Superior temporal gyrus (tissue), 1 donor: ENCODE measurements around the gene TSNAXIP1.

Experiments
- DNase-seq: peaks from one replicate; pipeline ENCODE4 v3.0.0-alpha.2; 2016; ENCODE audit errors: extremely low spot score

The TSNAXIP1 gene

DNA sequence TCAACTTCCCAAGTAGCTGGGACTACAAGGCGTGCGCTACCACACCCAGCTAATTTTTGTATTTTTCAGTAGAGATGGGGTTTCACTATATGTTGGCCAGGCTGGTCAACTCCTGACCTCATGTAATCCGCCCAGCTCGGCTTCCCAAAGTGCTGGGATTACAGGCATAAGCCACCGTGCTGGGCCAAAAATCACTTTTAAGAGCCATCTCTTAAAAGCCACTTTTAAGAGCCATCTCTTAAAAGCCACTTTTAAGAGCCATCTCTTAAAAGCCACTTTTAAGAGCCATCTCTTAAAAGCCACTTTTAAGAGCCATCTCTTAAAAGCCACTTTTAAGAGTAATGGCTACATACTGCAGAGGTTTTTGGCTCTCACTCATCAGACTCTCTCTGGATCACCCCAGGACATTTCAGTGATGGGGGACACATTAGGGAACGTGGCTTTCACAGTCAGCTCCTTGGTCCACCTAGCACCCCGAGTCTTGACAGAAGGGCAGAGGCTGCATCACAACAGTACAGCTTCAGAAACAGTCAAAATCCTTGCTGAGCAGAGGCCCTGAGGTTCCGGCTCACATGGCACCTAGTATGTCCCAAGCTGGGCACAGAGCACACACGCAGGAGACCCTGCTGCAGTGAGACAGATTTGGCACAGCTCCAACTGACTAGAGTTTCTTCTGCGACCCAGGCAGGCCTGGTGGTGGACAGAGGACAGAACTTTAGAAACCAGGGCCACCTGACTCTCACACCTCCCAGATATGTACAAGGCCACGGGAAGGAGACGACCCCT is 23.9 kb upstream of the TSNAXIP1 start:
- DNase-seq = no peak

DNA sequence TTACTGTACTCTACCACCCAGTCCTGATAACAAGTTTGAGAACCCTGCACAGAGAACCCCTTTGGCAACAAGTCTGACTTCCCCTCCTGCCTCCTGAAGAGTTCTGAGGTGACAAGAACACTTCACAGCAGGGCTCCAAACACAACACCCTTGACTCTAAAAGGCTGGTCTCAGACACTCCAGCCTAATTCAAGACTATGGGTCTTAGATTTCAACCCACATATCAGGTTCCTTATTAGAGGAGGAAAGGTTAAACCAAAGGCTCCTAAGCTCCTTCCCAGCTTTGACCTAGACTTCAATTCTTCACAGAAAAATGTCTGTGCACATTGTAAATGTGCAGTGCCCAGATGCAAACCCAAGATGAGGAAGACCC is 23.4 kb upstream of the TSNAXIP1 start:
- DNase-seq = no peak

DNA sequence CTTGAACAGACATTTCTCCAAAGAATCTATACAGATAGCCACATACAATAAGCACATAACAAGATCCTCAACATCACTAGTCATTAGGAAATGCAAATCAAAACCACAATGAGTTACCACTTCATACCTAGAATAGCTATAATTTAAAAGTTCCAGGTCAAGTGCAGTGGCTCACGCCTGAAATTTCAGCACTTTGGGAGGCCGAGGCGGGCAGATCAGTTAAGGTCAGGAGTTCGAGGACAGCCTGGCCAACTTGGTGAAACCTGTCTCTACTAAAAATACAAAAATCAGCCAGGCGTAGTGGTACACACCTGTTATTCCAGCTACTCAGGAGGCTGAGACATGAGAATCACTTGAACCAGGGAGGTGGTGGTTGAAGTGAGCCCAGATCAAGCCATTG is 20.2 kb upstream of the TSNAXIP1 start:
- DNase-seq = no peak

DNA sequence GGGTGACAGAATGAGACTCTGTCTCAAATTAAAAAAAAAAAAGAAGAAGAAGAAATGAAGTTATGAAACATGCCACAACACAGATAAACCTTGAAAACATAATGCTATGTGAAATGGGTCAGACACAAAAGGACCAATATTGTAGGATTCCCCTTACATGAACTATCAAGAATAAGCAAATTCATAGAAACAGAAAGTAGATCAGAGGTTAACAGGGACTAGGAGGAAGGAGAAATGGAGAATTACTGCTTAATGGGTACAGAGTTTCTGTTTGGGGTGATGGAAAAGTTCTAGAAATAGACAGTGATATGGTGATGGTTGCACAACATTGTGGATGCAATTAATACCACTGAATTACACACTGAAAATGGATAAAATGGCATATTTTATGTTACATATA is 16.6 kb upstream of the TSNAXIP1 start:
- no peak for DNase-seq

GRCh38 chr16:67796099-67796718 is 10.5 kb upstream of the TSNAXIP1 start:
- no peak for DNase-seq

GRCh38 chr16:67800338-67800926 is 6.3 kb upstream of the TSNAXIP1 start:
- no peak for DNase-seq

DNA sequence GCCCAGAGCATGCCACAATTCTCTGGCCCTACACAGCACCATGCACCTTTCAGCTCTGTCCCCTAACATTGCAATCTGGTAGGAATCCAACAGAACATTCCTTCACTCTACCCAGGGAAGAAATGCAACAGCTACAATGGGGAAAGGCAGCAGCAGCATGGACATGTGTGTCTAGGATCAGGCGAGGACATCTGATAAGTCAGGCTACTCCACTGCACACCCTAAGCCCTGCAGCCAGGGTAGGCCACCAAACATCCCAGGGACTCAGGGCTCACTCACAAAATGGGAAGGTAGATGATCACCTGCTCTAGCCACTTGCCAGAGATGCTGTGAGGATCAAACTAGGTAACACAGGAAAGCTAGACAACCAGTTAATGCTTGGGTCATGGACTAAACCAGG is 5.4 kb upstream of the TSNAXIP1 start:
- DNase-seq = no peak

DNA sequence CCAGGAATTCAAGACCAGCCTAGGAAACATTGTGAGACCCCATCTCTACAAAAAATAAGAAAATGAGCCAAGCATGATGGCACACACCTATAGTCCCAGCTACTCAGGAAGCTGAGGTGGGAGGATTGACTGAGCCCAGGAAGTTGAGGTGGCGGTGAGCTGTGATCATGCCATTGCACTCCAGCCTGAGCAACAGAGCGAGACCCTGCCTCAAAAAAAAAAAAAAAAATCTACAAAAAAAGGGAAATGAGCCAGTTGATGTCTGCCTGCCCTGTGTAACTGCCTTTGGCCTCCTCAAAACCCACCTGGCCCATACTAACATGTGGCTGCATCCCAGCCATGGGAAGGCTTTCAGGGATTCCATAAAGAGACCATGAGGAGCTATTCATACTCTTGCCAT is 4.8 kb upstream of the TSNAXIP1 start:
- no peak for DNase-seq

- no peak for DNase-seq
Observed at GRCh38 chr16:67803894-67804293, 2.8 kb upstream of the TSNAXIP1 start.

- DNase-seq = no peak
Observed at GRCh38 chr16:67804853-67805542, 1.7 kb upstream of the TSNAXIP1 start.

DNA sequence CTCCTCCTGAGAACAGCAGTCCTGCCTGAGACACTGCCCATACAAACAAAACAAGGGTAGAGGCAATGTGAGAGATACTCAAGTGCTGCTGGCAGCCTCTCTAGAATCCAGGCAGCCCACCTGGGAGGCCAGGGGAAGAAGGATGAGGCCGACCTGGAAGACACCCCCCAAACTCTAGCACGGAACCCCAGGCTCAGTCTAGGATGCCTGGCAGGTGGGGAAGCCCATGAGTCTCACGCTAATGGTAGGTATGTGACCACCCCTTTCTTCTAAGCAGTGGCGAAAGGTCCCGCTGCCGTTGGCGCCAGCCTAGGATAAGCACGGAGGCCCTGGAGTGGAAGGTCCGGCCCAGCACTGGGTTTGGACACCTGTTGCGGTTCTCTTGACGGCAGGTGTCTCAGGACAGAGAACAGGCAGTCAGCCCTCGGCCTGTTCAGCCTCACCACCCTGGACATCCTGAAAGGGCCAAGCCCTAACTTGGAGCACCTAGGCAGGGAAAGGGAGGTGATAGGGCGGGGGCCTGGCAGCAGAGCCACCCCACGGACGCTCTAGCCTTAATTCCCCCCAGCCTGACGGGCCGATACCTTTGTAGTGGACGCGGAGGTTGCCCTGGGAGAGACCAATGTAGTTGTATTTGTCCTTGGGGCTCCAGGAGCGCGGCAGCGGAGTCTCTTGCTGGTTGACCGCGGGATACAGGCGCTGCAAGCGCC is 816 bp upstream of the TSNAXIP1 start:
- DNase-seq = no peak

GRCh38 chr16:67807148-67807682 is 526 bp downstream of the TSNAXIP1 start:
- DNase-seq = no peak

DNA sequence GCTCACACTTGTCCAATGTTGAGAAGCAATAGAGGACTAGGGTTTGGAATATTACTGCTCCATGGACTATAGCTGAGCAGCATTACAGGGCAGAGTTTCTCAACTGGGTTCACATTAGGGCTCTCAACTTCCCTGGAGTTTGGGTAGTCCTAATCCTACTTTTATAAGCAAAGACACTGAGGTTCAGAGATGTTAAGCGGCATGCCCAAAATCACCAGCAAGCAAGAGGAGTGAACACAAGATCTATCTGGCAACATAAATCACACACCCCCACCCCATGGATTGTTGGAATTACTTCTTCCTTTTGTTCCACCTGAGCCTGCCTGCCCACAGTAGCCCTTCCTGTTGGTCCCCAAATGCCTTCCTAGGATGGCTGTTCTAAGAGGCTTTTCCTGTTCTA is 5.2 kb downstream of the TSNAXIP1 start:
- DNase-seq = no peak

DNA sequence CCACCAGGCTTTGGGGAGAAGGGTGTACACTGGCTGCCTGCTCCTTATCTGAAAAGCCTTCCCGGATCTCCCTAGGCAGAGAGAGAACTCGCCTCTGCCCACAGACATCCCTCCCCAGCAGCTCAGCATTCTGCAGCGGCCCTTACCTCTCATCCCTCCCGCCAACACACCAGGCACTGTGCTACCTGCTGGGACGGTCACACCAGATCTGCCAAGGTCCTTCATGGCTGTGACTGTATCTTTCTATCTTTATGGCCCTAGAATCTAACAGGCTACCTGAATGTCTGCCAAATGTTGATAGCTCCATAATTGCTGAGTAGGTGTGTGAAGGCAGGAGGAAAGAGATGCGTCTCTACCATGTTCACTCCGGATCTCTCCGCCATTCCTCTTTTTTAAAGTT is 7.9 kb downstream of the TSNAXIP1 start:
- DNase-seq = no peak

- no peak for DNase-seq
Observed at GRCh38 chr16:67820608-67821259, 14.0 kb downstream of the TSNAXIP1 start.

- DNase-seq = no peak
Observed at GRCh38 chr16:67822511-67822910, 15.8 kb downstream of the TSNAXIP1 start.

DNA sequence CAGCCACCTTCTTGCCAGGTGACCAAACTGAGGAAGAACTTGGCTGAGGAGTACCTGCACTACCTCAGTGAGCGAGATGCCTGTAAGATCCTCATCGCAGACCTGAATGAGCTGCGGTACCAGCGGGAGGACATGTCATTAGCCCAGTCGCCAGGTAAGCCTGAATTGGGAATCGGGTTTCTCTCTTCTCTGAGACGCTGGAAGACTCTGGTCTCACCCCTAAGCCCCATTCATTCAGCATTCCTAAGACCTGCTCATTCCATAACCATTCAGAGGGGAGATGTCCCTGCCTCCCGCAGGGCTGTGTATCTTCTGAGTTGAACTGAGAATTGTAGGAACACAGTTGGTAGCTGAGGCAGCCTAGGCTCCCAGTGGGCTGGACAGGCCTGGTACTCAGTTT is 18.4 kb downstream of the TSNAXIP1 start:
- no peak for DNase-seq

DNA sequence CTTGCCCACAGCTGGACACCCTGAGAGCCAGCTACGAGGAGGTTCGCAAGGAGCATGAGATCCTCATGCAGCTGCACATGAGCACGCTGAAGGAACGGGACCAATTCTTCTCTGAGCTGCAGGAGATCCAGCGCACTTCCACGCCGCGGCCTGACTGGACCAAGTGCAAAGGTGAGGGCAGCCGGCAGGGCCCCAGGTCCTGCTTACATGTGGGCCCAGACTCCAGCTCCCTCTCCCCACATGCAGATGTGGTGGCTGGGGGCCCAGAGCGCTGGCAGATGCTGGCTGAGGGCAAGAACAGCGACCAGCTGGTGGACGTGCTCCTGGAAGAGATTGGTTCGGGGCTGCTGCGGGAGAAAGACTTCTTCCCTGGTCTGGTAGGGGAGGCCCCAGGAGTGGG is 19.2 kb downstream of the TSNAXIP1 start:
- no peak for DNase-seq

- no peak for DNase-seq
Observed at GRCh38 chr16:67828651-67829050, 22.0 kb downstream of the TSNAXIP1 start.

GRCh38 chr16:67833030-67833414 is 26.3 kb downstream of the TSNAXIP1 start:
- no peak for DNase-seq
